HG02885 (cell line): ENCODE measurements around the gene MRPL4.

Experiments
- ATAC-seq: cut with Tn5 transposase; IDR thresholded peaks from one replicate; pipeline ENCODE4 v1.9.1; 2021; ENCODE audit warnings: mild to moderate bottlenecking; ENCODE audit not compliant: unreplicated experiment, poor library complexity

MRPL4 gene

DNA sequence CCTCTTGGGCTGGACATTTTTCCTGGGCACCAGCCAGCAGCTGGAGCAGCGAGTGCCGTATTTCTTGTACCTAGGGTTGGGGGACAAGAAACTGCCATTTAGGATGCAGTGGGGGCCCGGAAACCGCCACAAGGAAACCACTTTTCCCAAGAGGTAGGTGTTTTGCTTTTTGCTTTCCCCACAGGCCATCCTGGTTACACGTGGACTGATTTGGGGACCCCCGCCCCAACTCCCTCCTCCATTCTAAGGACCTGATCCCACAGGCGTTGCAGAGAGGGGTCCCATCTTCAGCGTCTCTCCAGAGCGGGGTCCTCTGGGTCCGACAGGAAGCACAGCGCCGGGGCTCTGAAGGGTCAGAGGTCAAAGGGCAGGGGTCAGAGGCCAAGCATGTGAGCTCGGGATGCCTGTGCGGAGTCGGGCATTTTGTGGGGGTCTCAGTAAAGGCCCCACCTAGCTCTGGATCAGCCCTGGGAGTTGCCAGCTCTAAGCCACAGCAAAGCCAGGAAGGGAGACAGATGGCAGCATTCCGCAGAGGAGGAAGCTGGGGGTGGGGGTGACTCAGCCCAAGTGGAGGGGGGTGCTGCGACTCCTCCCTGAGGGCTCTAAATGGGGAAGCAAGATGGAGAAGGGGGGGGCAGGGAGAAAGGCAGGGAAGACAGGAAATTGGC, 53.3 kb downstream of the MRPL4 start:
- ATAC-seq = no peak

DNA sequence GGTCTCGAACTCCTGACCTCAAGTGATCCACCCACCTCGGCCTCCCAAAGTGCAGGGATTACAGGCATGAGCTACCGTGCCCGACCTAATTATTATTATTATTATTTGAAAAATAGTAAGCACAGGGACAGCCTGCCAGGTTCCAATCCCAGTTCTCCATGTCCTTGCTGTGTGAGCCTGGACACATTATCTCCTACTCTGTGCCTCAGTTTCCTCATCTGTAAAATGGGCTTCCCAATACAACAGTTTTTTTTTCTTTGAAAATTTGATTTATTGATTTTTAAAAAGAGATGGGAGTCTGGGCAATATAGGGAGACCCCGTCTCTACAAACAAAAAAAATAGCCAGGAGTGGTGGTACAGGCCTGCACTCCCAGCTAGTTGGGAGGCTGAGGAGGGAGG, 54.3 kb downstream of the MRPL4 start:
- no peak for ATAC-seq

DNA sequence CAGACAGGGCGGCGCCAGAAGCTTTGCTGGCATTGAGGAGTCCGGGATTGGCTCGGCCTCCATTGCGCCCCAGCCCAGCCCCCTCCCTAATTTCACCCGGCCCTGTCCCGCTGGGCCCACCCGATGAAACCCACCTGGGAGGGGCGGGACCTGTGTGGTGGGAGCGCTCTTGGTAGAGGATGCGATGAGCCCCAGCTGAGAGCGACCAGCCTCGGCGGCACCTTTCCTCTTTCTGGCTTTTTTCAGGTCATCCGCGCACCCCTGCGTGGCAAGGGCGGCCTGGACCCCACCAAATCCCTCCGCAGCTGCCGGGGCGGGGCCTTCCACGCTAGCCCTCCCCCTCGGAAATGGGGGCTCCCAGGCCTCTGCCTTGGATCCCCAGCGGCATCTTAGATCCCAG, 57.4 kb downstream of the MRPL4 start, which contains the start of gene ZGLP1:
TSS of gene ZGLP1 (minus strand) at position 393 of the 400 bp plus-strand sequence.
- ATAC-seq = no peak
